SK-N-SH treated with all-trans-retinoic acid at 6 μM for 48 hours (cell line): Measurements from ENCODE around the gene SMIM45.

Experiments used
- ATAC-seq: fragments of 200-7000 bp; cut with Tn5 transposase; 3 replicates; pipeline ENCODE4 v1.9.1; 2020; ENCODE audit warnings: mild to moderate bottlenecking, moderate library complexity
- ARNTL ChIP-seq: fragments of 450-650 bp; formaldehyde crosslinking; IDR thresholded peaks from 2 replicates; pipeline ENCODE4 v1.5.0; 2020; ENCODE audit warnings: low read depth, mild to moderate bottlenecking, moderate library complexity, borderline replicate concordance
- BACH2 ChIP-seq: fragments of 250-450 bp; sonication (Bioruptor Pico); IDR thresholded peaks from 2 replicates; pipeline ENCODE4 v1.9.0; 2021; ENCODE audit warnings: mild to moderate bottlenecking, borderline replicate concordance
- CREB5 ChIP-seq: fragments of 250-450 bp; sonication (Bioruptor Pico); IDR thresholded peaks from 2 replicates; pipeline ENCODE4 v1.5.1; 2020; ENCODE audit warnings: low read depth, mild to moderate bottlenecking, moderate library complexity
- CSDC2 ChIP-seq: fragments of 250-450 bp; sonication (Bioruptor Pico); IDR thresholded peaks from 2 replicates; pipeline ENCODE4 v1.5.0; 2020; ENCODE audit warnings: mild to moderate bottlenecking, moderate library complexity
- CSRNP3 ChIP-seq: fragments of 250-450 bp; sonication (Bioruptor Pico); IDR thresholded peaks from 2 replicates; pipeline ENCODE4 v1.5.1; 2021; ENCODE audit warnings: mild to moderate bottlenecking, moderate library complexity
- ESRRG ChIP-seq: fragments of 250-450 bp; sonication (Bioruptor Pico); IDR thresholded peaks from 2 replicates; pipeline ENCODE4 v1.6.1; 2021; ENCODE audit warnings: mild to moderate bottlenecking
- GLIS3 ChIP-seq: fragments of 250-450 bp; sonication (Bioruptor Pico); IDR thresholded peaks from 2 replicates; pipeline ENCODE4 v1.5.0; 2020; ENCODE audit warnings: mild to moderate bottlenecking, moderate library complexity
- ISL1 ChIP-seq: fragments of 250-450 bp; sonication (Bioruptor Pico); IDR thresholded peaks from 2 replicates; pipeline ENCODE4 v2.1.2; 2022; ENCODE audit warnings: mild to moderate bottlenecking, moderate library complexity
- OSR1 ChIP-seq: fragments of 250-450 bp; sonication (Bioruptor Pico); IDR thresholded peaks from 2 replicates; pipeline ENCODE4 v1.8.0; 2022; ENCODE audit warnings: moderate library complexity, mild to moderate bottlenecking, inconsistent platforms
- PATZ1 ChIP-seq: fragments of 250-450 bp; sonication (Bioruptor Pico); IDR thresholded peaks from 2 replicates; pipeline ENCODE4 v1.8.0; 2020; ENCODE audit warnings: mild to moderate bottlenecking, moderate library complexity, borderline replicate concordance
- PPARA ChIP-seq: fragments of 250-450 bp; sonication (Bioruptor Pico); IDR thresholded peaks from 2 replicates; pipeline ENCODE4 v1.5.0; 2020; ENCODE audit warnings: mild to moderate bottlenecking, borderline replicate concordance
- RARB ChIP-seq: fragments of 250-450 bp; sonication (Bioruptor Pico); IDR thresholded peaks from 2 replicates; pipeline ENCODE4 v1.8.0; 2021; ENCODE audit warnings: mild to moderate bottlenecking, moderate library complexity
- SNAI2 ChIP-seq: fragments of 250-450 bp; sonication (Bioruptor Pico); IDR thresholded peaks from 2 replicates; pipeline ENCODE4 v1.5.0; 2020; ENCODE audit warnings: mild to moderate bottlenecking, moderate library complexity
- TCF4 ChIP-seq: fragments of 250-450 bp; sonication (Bioruptor Pico); IDR thresholded peaks from 2 replicates; pipeline ENCODE4 v1.8.0; 2021; ENCODE audit warnings: mild to moderate bottlenecking, moderate library complexity, borderline replicate concordance
- TOX ChIP-seq: fragments of 250-450 bp; sonication (Bioruptor Pico); IDR thresholded peaks from 2 replicates; pipeline ENCODE4 v1.8.0; 2021; ENCODE audit warnings: mild to moderate bottlenecking, moderate library complexity, borderline replicate concordance
- TSHZ2 ChIP-seq: fragments of 250-450 bp; sonication (Bioruptor Pico); IDR thresholded peaks from 2 replicates; pipeline ENCODE4 v1.5.0; 2020; ENCODE audit warnings: mild to moderate bottlenecking, moderate library complexity
- ZC3H10 ChIP-seq: fragments of 250-450 bp; sonication (Bioruptor Pico); IDR thresholded peaks from 2 replicates; pipeline ENCODE4 v1.5.1; 2021; ENCODE audit warnings: mild to moderate bottlenecking, moderate library complexity
- ZFP3 ChIP-seq: fragments of 250-450 bp; sonication (Bioruptor Pico); IDR thresholded peaks from 2 replicates; pipeline ENCODE4 v1.5.0; 2020; ENCODE audit warnings: mild to moderate bottlenecking, moderate library complexity
- ZFP30 ChIP-seq: fragments of 450-650 bp; formaldehyde crosslinking; IDR thresholded peaks from 2 replicates; pipeline ENCODE4 v1.5.0; 2022; ENCODE audit warnings: mild to moderate bottlenecking, moderate library complexity
- ZNF565 ChIP-seq: fragments of 450-650 bp; formaldehyde crosslinking; conservative IDR thresholded peaks from 2 replicates; pipeline ENCODE4 v1.5.0; 2020; ENCODE audit warnings: low read depth, mild to moderate bottlenecking, moderate library complexity
- ZNF70 ChIP-seq: fragments of 450-650 bp; formaldehyde crosslinking; IDR thresholded peaks from 2 replicates; pipeline ENCODE4 v1.5.0; 2020; ENCODE audit warnings: mild to moderate bottlenecking, moderate library complexity
- ZNF8 ChIP-seq: fragments of 450-650 bp; formaldehyde crosslinking; IDR thresholded peaks from 2 replicates; pipeline ENCODE4 v1.5.0; 2020; ENCODE audit warnings: mild to moderate bottlenecking, moderate library complexity

The SMIM45 gene

GRCh38 chr22:41989246-41989645 lies 37.3 kb downstream of the SMIM45 start:
- no peak for ATAC-seq
- TF ChIP-seq ZNF565 (CRISPR knock-in tag) (no peak), PATZ1 (no peak), TCF4 (CRISPR knock-in tag) (no peak), ZNF8 (CRISPR knock-in tag) (no peak), OSR1 (CRISPR knock-in tag) (no peak), ARNTL (CRISPR knock-in tag) (no peak), RARB (CRISPR knock-in tag) (no peak), ZFP3 (CRISPR knock-in tag) (no peak), ISL1 (CRISPR knock-in tag) (no peak), BACH2 (no peak)

- no peak for ATAC-seq
- no peak for TF ChIP-seq TOX (CRISPR knock-in tag)
- no peak for TF ChIP-seq OSR1 (CRISPR knock-in tag)
- TF ChIP-seq CSRNP3 (CRISPR knock-in tag), result no peak
- TF ChIP-seq TCF4 (CRISPR knock-in tag), result no peak
- no peak for TF ChIP-seq BACH2
- no peak for TF ChIP-seq CREB5 (CRISPR knock-in tag)
- no peak for TF ChIP-seq RARB (CRISPR knock-in tag)
- no peak for TF ChIP-seq PPARA (CRISPR knock-in tag)
- TF ChIP-seq, all 23 proteins: peak for 0
Observed at GRCh38 chr22:41991111-41991510, 39.2 kb downstream of the SMIM45 start.

- no peak for ATAC-seq
- TF ChIP-seq RARB (CRISPR knock-in tag) (no peak), CSDC2 (no peak), ZNF70 (CRISPR knock-in tag) (no peak), ZC3H10 (CRISPR knock-in tag) (no peak), SNAI2 (CRISPR knock-in tag) (no peak), ZFP3 (CRISPR knock-in tag) (no peak), ESRRG (no peak), ISL1 (CRISPR knock-in tag) (no peak), ZFP30 (no peak), BACH2 (no peak)
Observed at GRCh38 chr22:41992496-41992895, 40.5 kb downstream of the SMIM45 start.

- TF ChIP-seq GLIS3 (CRISPR knock-in tag) (no peak), ESRRG (no peak), RARB (CRISPR knock-in tag) (no peak), CSRNP3 (CRISPR knock-in tag) (no peak), TOX (CRISPR knock-in tag) (no peak), ARNTL (CRISPR knock-in tag) (no peak), CSDC2 (no peak), TSHZ2 (CRISPR knock-in tag) (no peak), ZNF8 (CRISPR knock-in tag) (no peak)
- ATAC-seq, result no peak
Observed at GRCh38 chr22:41995211-41995610, 43.3 kb downstream of the SMIM45 start.
